PFSK-1 (cell line): ENCODE results near the gene USF1.

ENCODE experiments used
- FOXP2 ChIP-seq: optimal IDR thresholded peaks from 2 replicates; pipeline ENCODE3; 2011; ENCODE audit warnings: borderline replicate concordance, control low read depth, inconsistent platforms; ENCODE audit not compliant: insufficient read depth; ENCODE audit errors: extremely low read length, extremely low read depth
- POLR2AphosphoS5 ChIP-seq: IDR thresholded peaks from 2 replicates; pipeline ENCODE4 v1.6.1; 2012; ENCODE audit warnings: low read depth, mild to moderate bottlenecking, control low read depth, low read length, moderate library complexity
- SIN3A ChIP-seq: IDR thresholded peaks from 2 replicates; pipeline ENCODE4 v1.6.1; 2012; ENCODE audit warnings: mild to moderate bottlenecking, low read length, moderate library complexity, borderline replicate concordance; ENCODE audit not compliant: insufficient read depth
- TAF1 ChIP-seq: IDR thresholded peaks from 2 replicates; pipeline ENCODE4 v1.6.1; 2012; ENCODE audit warnings: low read length, control low read depth, borderline replicate concordance; ENCODE audit not compliant: insufficient read depth
- TF ChIP-seq, protein P1 (sequence below), 2 experiments: IDR thresholded peaks; 2 replicates each; pipeline versions ENCODE4 v1.6.1 to v1.8.0; 2011 to 2012; ENCODE audit warnings: low read depth in 2 of 2, low read length in 2 of 2, control low read depth in 1 of 2, inconsistent platforms in 1 of 2, mild to moderate bottlenecking in 1 of 2, moderate library complexity in 1 of 2; ENCODE audit not compliant: insufficient read depth in 1 of 2

DNA sequence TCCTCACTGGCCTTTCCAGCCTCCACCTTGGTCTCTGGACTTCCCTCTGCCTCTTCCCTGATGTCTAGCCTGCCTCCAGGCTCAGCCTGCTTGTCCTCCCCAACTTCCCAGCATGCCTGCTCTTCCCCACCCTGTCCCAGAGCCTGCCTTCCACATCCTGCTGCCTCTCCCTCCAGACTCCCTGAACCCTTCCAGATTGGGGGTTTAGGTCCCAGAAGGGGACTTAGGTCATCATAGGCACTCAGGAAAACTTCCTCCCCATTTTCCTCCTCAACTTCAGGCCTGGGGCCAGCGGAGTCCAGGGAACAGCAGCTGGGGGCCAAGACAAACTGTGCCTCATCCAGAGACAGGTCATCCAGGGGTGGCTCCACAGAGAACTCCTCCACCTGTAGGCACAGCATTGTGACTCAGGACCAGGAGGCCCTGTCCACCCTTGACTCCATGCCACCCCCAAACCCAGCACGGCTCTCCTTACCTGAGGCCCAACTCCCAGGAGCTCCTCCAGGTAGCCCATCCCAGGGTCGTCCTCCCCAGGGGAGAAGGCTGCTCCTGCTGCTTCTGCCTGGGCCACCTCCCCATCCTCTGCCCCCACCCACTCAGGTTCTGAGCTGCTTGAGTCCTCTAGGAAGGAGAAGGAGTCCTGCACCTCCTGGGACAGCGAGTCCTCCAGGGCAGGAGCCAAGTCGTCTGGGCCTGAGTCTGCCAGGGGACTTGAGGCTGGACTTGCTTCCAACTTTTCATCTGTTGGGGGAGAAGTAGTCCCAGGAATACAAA is 3.4 kb upstream of the USF1 start:
- no peak for TF ChIP-seq POLR2AphosphoS5
- TF ChIP-seq, protein P1, sequence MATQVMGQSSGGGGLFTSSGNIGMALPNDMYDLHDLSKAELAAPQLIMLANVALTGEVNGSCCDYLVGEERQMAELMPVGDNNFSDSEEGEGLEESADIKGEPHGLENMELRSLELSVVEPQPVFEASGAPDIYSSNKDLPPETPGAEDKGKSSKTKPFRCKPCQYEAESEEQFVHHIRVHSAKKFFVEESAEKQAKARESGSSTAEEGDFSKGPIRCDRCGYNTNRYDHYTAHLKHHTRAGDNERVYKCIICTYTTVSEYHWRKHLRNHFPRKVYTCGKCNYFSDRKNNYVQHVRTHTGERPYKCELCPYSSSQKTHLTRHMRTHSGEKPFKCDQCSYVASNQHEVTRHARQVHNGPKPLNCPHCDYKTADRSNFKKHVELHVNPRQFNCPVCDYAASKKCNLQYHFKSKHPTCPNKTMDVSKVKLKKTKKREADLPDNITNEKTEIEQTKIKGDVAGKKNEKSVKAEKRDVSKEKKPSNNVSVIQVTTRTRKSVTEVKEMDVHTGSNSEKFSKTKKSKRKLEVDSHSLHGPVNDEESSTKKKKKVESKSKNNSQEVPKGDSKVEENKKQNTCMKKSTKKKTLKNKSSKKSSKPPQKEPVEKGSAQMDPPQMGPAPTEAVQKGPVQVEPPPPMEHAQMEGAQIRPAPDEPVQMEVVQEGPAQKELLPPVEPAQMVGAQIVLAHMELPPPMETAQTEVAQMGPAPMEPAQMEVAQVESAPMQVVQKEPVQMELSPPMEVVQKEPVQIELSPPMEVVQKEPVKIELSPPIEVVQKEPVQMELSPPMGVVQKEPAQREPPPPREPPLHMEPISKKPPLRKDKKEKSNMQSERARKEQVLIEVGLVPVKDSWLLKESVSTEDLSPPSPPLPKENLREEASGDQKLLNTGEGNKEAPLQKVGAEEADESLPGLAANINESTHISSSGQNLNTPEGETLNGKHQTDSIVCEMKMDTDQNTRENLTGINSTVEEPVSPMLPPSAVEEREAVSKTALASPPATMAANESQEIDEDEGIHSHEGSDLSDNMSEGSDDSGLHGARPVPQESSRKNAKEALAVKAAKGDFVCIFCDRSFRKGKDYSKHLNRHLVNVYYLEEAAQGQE (IDR thresholded peaks at IDR 0.05; ENCODE audit: insufficient read depth in 1 of 2, low read depth in 2 of 2, low read length in 2 of 2) = no peak
- TF ChIP-seq TAF1 = no peak
- TF ChIP-seq SIN3A = no peak
- TF ChIP-seq FOXP2 = no peak
